ENCODE results near the gene C1QA.
A peak's percentile ranks its signal among the peaks of the same experiment; 100 is the strongest.
"Not testable (repeated sequence)": the region's sequence is repeated elsewhere in the genome, so short reads cannot be mapped to it uniquely, and the experiment has no call there.

C1QA gene

DNA sequence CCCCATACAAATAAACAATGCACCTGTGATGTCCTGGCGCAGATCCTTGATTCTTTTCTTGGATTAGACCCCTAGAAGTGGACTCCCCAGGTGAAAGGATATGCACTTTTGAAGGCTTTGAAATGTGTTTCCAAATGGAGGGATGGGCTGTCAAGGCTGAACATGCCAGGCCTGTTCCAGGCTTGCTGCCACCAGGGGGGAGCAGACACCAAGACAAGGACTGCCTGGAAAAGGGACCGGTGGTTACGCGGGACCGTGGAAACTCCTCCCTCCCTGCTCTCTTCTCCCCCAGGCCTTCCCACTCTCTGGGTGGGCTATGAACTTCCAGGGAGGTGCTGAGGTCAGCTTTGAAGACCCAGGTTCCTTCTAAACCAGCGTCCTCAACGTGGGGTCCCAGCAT is 29.3 kb downstream of the C1QA start (continued):
- TF ChIP-seq, protein P1, sequence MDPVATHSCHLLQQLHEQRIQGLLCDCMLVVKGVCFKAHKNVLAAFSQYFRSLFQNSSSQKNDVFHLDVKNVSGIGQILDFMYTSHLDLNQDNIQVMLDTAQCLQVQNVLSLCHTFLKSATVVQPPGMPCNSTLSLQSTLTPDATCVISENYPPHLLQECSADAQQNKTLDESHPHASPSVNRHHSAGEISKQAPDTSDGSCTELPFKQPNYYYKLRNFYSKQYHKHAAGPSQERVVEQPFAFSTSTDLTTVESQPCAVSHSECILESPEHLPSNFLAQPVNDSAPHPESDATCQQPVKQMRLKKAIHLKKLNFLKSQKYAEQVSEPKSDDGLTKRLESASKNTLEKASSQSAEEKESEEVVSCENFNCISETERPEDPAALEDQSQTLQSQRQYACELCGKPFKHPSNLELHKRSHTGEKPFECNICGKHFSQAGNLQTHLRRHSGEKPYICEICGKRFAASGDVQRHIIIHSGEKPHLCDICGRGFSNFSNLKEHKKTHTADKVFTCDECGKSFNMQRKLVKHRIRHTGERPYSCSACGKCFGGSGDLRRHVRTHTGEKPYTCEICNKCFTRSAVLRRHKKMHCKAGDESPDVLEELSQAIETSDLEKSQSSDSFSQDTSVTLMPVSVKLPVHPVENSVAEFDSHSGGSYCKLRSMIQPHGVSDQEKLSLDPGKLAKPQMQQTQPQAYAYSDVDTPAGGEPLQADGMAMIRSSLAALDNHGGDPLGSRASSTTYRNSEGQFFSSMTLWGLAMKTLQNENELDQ (tag by site-specific recombination; IDR thresholded peaks at IDR 0.05; ENCODE audit: low read depth), result no peak
- no peak for TF ChIP-seq ZNF623 (tag by site-specific recombination; IDR thresholded peaks at IDR 0.05)

DNA sequence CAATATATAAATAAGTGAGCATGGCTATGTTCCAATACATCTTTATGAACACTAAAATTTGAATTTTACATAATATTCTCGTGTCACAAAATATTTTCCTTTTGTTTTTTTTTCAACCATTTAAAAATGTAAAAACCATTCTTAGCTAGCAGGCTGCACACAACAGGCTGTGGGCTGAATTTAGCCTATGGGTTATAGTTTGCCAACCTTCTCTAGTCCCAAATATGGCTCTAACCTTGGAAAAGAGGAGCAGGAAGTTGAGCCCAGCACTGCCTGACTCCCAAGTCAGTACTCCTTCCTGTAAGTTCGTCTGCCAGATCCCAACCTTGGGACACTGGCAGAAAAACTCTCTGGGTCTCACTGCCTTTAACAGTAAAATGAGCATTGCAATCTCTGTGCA is 30.0 kb downstream of the C1QA start:
- Histone ChIP-seq H3K36me3 (ENCODE audit: control insufficient read depth in 2 of 2, insufficient read depth in 1 of 2, low read length in 2 of 2) (no peaks in the 10 kb centered on the region), H3K27ac (ENCODE audit: extremely low read depth, low read depth, low read length) (no peak overlapping the region), H3K9me3 (ENCODE audit: control insufficient read depth, insufficient read depth, low read depth, low read length) (no peaks in the 10 kb centered on the region), H3K4me1 (ENCODE audit: control insufficient read depth, insufficient read depth, low read length) (no peaks in the 10 kb centered on the region), H3K4me3 (ENCODE audit: low read depth, low read length) (no peak overlapping the region)
- TF ChIP-seq ZNF423 (tag by site-specific recombination; IDR thresholded peaks at IDR 0.05), result no peak
- no peak for TF ChIP-seq ZFP37 (tag by site-specific recombination; IDR thresholded peaks at IDR 0.05)
- no peak for TF ChIP-seq ZFHX2 (tag by site-specific recombination; conservative IDR thresholded peaks at IDR 0.05)
- TF ChIP-seq ZFP69B (tag by site-specific recombination; IDR thresholded peaks at IDR 0.05), result no peak
- no peak for TF ChIP-seq HOXA7 (CRISPR knock-in tag; IDR thresholded peaks at IDR 0.05; ENCODE audit: borderline replicate concordance)
- TF ChIP-seq SETDB1 (IDR thresholded peaks at IDR 0.05; ENCODE audit: insufficient read length, low read length), result no peak
- TF ChIP-seq ZNF530 (tag by site-specific recombination; IDR thresholded peaks at IDR 0.05; ENCODE audit: low read depth), result no peak
- TF ChIP-seq, protein P2, sequence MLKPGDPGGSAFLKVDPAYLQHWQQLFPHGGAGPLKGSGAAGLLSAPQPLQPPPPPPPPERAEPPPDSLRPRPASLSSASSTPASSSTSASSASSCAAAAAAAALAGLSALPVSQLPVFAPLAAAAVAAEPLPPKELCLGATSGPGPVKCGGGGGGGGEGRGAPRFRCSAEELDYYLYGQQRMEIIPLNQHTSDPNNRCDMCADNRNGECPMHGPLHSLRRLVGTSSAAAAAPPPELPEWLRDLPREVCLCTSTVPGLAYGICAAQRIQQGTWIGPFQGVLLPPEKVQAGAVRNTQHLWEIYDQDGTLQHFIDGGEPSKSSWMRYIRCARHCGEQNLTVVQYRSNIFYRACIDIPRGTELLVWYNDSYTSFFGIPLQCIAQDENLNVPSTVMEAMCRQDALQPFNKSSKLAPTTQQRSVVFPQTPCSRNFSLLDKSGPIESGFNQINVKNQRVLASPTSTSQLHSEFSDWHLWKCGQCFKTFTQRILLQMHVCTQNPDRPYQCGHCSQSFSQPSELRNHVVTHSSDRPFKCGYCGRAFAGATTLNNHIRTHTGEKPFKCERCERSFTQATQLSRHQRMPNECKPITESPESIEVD (tag by site-specific recombination; IDR thresholded peaks at IDR 0.05), result no peak
- no peak for TF ChIP-seq ZSCAN16 (tag by site-specific recombination; IDR thresholded peaks at IDR 0.05)
- no peak for TF ChIP-seq ZNF394 (tag by site-specific recombination; IDR thresholded peaks at IDR 0.05; ENCODE audit: borderline replicate concordance)
- TF ChIP-seq ZFP3 (tag by site-specific recombination; IDR thresholded peaks at IDR 0.05; ENCODE audit: low read depth), result no peak
- no peak for TF ChIP-seq ZNF174 (tag by site-specific recombination; IDR thresholded peaks at IDR 0.05)
- no peak for TF ChIP-seq ZNF777 (tag by site-specific recombination; IDR thresholded peaks at IDR 0.05; ENCODE audit: borderline replicate concordance)
- ChIA-PET CTCF (interaction anchor here (0.6 to 2.5 kb wide), 10 partner anchors 8 to 722 kb away, joined by 3 to 14 read pairs (median 4); no protein-coding TSS in a partner anchor), POLR2A (no interaction called here)

DNA sequence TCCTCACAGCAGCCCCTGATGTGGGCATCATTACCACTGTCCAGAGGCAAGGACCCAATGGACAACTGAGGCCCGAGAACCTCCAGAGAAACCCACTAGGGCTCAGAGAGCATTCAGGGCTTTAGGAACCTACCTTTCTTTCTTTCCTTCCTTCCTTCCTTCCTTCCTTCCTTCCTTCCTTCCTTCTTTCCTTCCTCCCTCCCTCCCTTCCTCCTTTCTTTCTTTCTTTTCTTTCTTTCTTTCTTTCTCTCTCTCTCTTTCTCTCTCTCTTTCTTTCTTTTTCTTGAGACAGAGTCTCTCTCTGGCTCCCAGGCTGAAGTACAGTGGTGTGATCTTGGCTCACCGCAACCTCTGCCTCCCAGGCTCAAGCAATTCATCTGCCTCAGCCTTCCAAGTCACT is 32.4 kb downstream of the C1QA start:
- POLR2A ChIA-PET, result not testable (repeated sequence)
- TF ChIP-seq ZNF366 (tag by site-specific recombination; conservative IDR thresholded peaks at IDR 0.05), result peak; percentile 92

DNA sequence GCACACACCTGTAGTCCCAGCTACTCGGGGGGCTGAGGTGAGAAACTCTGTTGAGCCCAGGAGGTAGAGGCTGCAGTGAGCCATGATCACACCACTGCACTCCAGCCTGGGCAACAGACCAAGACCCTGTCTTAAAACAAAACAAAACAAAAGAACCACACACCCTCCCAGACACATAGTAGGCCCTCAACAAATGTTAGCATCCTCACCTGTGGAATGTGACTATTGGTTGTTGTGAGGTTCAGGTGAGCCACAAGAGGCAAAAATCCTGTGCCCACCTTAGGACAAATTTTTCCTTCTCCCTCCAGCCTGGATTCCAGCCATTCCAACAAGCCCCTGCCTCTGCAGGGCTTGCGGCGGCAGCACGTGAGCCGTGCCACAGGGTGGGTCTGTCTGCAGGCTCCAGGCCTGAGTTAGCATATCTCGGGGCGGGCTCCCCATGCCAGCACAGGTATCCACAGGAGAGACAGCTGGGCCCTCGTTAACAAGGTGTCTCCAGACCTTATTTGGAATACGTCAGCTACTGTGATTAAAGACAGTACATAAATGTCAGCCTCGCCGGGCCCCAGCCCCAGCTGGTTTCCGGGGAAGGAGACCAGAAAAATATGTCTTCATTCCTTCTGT is 34.0 kb downstream of the C1QA start:
- ChIA-PET CTCF (interaction anchor here (1.1 kb wide), 1 partner anchor 146 kb away, joined by 3 read pairs; no protein-coding TSS in a partner anchor), POLR2A (no interaction called here)
- Histone ChIP-seq H3K36me3 (ENCODE audit: control insufficient read depth in 2 of 2, insufficient read depth in 1 of 2, low read length in 2 of 2) (no peaks in the 10 kb centered on the region), H3K4me1 (ENCODE audit: control insufficient read depth, insufficient read depth, low read length) (no peaks in the 10 kb centered on the region), H3K4me3 (ENCODE audit: low read depth, low read length) (no peak overlapping the region), H3K9me3 (ENCODE audit: control insufficient read depth, insufficient read depth, low read depth, low read length) (no peaks in the 10 kb centered on the region), H3K27ac (ENCODE audit: extremely low read depth, low read depth, low read length) (no peak overlapping the region)
- TF ChIP-seq, protein P3, sequence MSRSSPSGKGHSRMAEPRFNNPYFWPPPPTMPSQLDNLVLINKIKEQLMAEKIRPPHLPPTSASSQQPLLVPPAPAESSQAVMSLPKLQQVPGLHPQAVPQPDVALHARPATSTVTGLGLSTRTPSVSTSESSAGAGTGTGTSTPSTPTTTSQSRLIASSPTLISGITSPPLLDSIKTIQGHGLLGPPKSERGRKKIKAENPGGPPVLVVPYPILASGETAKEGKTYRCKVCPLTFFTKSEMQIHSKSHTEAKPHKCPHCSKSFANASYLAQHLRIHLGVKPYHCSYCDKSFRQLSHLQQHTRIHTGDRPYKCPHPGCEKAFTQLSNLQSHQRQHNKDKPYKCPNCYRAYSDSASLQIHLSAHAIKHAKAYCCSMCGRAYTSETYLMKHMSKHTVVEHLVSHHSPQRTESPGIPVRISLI (tag by site-specific recombination; IDR thresholded peaks at IDR 0.05), result no peak
- no peak for TF ChIP-seq ZNF23 (tag by site-specific recombination; IDR thresholded peaks at IDR 0.05; ENCODE audit: borderline replicate concordance)
- TF ChIP-seq ZNF510 (tag by site-specific recombination; IDR thresholded peaks at IDR 0.05; ENCODE audit: insufficient replicate concordance), result no peak
- no peak for TF ChIP-seq SCRT2 (tag by site-specific recombination; IDR thresholded peaks at IDR 0.05)
- no peak for TF ChIP-seq GFI1B (tag by site-specific recombination; IDR thresholded peaks at IDR 0.05)
- TF ChIP-seq GLI4 (tag by site-specific recombination; IDR thresholded peaks at IDR 0.05), result no peak
- no peak for TF ChIP-seq ZNF473 (tag by site-specific recombination; IDR thresholded peaks at IDR 0.05)
- TF ChIP-seq ZNF791 (tag by site-specific recombination; IDR thresholded peaks at IDR 0.05), result no peak
- TF ChIP-seq ZNF561 (tag by site-specific recombination; IDR thresholded peaks at IDR 0.05; ENCODE audit: borderline replicate concordance), result no peak
- no peak for TF ChIP-seq ZNF677 (tag by site-specific recombination; IDR thresholded peaks at IDR 0.05)
- TF ChIP-seq ZNF366 (tag by site-specific recombination; conservative IDR thresholded peaks at IDR 0.05), result no peak
- TF ChIP-seq YY2 (tag by site-specific recombination; IDR thresholded peaks at IDR 0.05), result no peak

More for the DNA sequence above, 32.4 kb downstream of the C1QA start:
- CTCF ChIA-PET; H3K4me3 ChIP-seq (ENCODE audit: low read depth, low read length); H3K27ac ChIP-seq (ENCODE audit: extremely low read depth, low read depth, low read length); H3K4me1 ChIP-seq (ENCODE audit: control insufficient read depth, insufficient read depth, low read length); H3K36me3 ChIP-seq (ENCODE audit: control insufficient read depth in 2 of 2, insufficient read depth in 1 of 2, low read length in 2 of 2); H3K9me3 ChIP-seq (ENCODE audit: control insufficient read depth, insufficient read depth, low read depth, low read length): not testable (repeated sequence)

Data from HEK293 (cell line).